ENCODE results near the gene TOPBP1. TPM values are rescaled to one million over a fixed set of nuclear protein-coding genes. Genes with fewer than 3 reads are reported as not detected.
A peak's percentile ranks its signal among the peaks of the same experiment; 100 is the strongest.

Gene TOPBP1
- total and polyA plus RNA-seq, 2 of the 4 experiments (the other 2 are of a cell fraction): 19.5 to 50.5 TPM

DNA sequence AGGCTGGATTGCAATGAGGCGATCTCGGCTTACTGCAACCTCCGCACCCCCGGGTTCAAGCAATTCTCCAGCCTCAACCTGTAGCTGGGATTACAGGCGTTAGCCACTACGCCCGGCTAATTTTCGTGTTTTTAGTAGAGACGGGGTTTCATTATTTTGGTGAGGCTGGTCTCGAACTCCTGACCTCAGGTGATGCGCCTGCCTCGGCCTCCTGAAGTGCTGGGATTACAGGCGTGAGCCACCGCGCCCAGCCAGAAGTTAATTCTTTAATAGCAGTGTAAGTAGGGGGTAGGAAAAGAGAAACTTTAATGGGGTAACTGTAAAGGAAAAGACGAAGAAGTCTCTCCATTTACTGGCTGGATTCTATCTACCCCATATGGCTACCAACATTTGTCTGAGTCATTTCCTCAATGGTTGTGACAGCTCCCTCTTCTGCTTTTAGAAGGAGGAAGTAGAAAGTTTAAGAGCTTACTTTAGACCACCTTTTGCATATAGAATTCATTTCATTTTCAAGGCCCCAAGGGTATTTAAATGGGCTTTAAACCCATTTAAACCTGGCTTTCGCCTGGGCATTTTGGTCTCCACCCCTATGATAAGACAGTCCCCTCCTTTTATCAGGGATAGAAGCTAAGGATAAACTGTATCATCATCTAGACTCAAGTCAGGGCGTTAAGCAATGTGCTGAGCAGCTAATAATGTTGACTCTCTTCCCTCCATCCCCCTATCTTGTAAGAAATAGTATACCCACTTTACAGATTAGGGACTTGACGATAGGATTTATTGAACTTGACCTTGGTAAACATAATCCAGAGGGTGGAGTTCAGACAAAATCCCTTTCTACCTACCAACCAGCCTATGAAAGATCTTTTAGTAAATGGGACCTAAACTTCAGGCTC, 89.3 kb downstream of the TOPBP1 start:
- H2AK9ac ChIP-seq (replicated peaks; ENCODE audit: low read depth, low read length, poor library complexity): peak overlapping the region; percentile 63
- H3K4me1 ChIP-seq (ENCODE audit: control insufficient read depth, insufficient read depth, low read length): peaks cover 17% of the 10 kb centered on the region
- peak overlapping the region; percentile 89 for H2BK5ac ChIP-seq (ENCODE audit: low read depth, low read length, poor library complexity, severe bottlenecking)
- no peak for ATAC-seq (ENCODE audit: low read depth)
- H2AFZ ChIP-seq (replicated peaks; ENCODE audit: low read length, poor library complexity): peak overlapping the region; percentile 88
- intact Hi-C loops (cut with micrococcal nuclease): loop anchor here (1.0 to 10.0 kb wide), 4 partner anchors 36 to 850 kb away; partner anchors contain the start of genes NPHP3 and SRPRB
- peak overlapping the region; percentile 80 for H2BK20ac ChIP-seq (ENCODE audit: low read depth, low read length)
- H2AK5ac ChIP-seq (ENCODE audit: low read depth, low read length): peak overlapping the region; percentile 69; the same call in 1 of the 2 replicates
- peak overlapping the region; percentile 96 for H3K23ac ChIP-seq (ENCODE audit: low read depth, low read length)
- peak overlapping the region; percentile 76 for H3K27ac ChIP-seq (ENCODE audit: insufficient read depth, low read length)
- in situ Hi-C loops (cut with MboI; ENCODE audit: low sequenced_read_pairs): no loop called here
- H3K79me1 ChIP-seq (ENCODE audit: low read depth in 1 of 2, low read length in 2 of 2): peaks cover 0 to 17% of the 10 kb centered on the region in 2 experiments; a peak in 3 of 4 replicates
- peaks cover 8% of the 10 kb centered on the region for H3K9me1 ChIP-seq (ENCODE audit: insufficient read depth, low read length)
- H3K14ac ChIP-seq (replicated peaks; ENCODE audit: low read depth, low read length): peak overlapping the region; percentile 97
- no peaks in the 10 kb centered on the region for H3K27me3 ChIP-seq (ENCODE audit: control insufficient read depth, insufficient read depth, low read length)
- ChIA-PET CTCF (interaction anchor here (0.7 to 1.1 kb wide), 3 partner anchors 36 to 299 kb away, joined by 3 read pairs; no protein-coding TSS in a partner anchor), POLR2A (ENCODE audit: unreplicated experiment) (interaction anchor here (0.6 to 1.2 kb wide), 3 partner anchors 9 to 103 kb away, joined by 3 to 8 read pairs (median 3); no protein-coding TSS in a partner anchor)
- peak overlapping the region; percentile 66 for H3K9ac ChIP-seq (ENCODE audit: low read depth, low read length)
- 100% methylated on average over 10 of the region's 19 CpGs; no CpG with 5 or more reads in 1 of the 2 experiments for whole genome bisulfite sequencing, 2 experiments (ENCODE audit: extremely low coverage in 2 of 2, insufficient read length in 1 of 2)
- peaks cover 30% of the 10 kb centered on the region for H4K20me1 ChIP-seq (ENCODE audit: insufficient read depth, low read length)
- H3K4ac ChIP-seq (ENCODE audit: low read depth, low read length): peak overlapping the region; percentile 92
- peak overlapping the region; percentile 95 for H2BK120ac ChIP-seq (ENCODE audit: low read depth, low read length)
- H3K56ac ChIP-seq (ENCODE audit: extremely low read depth, insufficient read depth, low read length): peak overlapping the region; percentile 91
- TSS peak; percentile 56 for BruUV-seq (replicated peaks)
- H4K8ac ChIP-seq (ENCODE audit: low read depth in 2 of 2, low read length in 2 of 2): peak overlapping the region; percentile 56 to 98
- peak overlapping the region; percentile 12; the same call in 1 of the 2 replicates for H3K4me3 ChIP-seq (ENCODE audit: insufficient read depth, low read depth, low read length)
- dilution Hi-C loops (cut with HindIII; ENCODE audit: low sequenced_read_pairs, unreplicated experiment): no loop called here
- peak overlapping the region; percentile 73; the same call in 1 of the 2 replicates for H3K18ac ChIP-seq (ENCODE audit: low read depth, low read length)
- peak overlapping the region; percentile 79 for H4K5ac ChIP-seq (ENCODE audit: low read depth, low read length)
- no peaks in the 10 kb centered on the region for H3K9me3 ChIP-seq (ENCODE audit: control insufficient read depth, insufficient read depth, low read length)
- H4K91ac ChIP-seq (ENCODE audit: insufficient read depth, low read depth, low read length): peak overlapping the region; percentile 92
- peak overlapping the region; percentile 99 for H2BK15ac ChIP-seq (ENCODE audit: low read depth, low read length)
- TF ChIP-seq MAZ (IDR thresholded peaks at IDR 0.05; ENCODE audit: borderline replicate concordance, low read depth, low read length): no peak
- TF ChIP-seq, protein P1, sequence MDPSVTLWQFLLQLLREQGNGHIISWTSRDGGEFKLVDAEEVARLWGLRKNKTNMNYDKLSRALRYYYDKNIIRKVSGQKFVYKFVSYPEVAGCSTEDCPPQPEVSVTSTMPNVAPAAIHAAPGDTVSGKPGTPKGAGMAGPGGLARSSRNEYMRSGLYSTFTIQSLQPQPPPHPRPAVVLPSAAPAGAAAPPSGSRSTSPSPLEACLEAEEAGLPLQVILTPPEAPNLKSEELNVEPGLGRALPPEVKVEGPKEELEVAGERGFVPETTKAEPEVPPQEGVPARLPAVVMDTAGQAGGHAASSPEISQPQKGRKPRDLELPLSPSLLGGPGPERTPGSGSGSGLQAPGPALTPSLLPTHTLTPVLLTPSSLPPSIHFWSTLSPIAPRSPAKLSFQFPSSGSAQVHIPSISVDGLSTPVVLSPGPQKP (IDR thresholded peaks at IDR 0.05; ENCODE audit: borderline replicate concordance, low read depth, low read length): no peak
- peak; percentile 53 for DNase-seq
- peak overlapping the region; percentile 77 for H3K4me2 ChIP-seq (ENCODE audit: low read depth, low read length)
- H3K36me3 ChIP-seq (ENCODE audit: control insufficient read depth, insufficient read depth, low read length): peaks cover 4% of the 10 kb centered on the region
